Thyroid gland (tissue), 4 donors: ENCODE results near the gene NAP1L5. TPM values are rescaled to one million over a fixed set of nuclear protein-coding genes. Genes with fewer than 3 reads are reported as not detected.

Experiments used
- DNase-seq, 2 donors: peaks; one replicate each; pipeline ENCODE4 v3.0.0-alpha.2; 2019
- H3K27ac ChIP-seq, 3 donors: fragments of 200-600 bp; sonication (generic); 1 replicate in 2 of 3; 2 replicates in 1 of 3; pipeline ENCODE4 v1.5.1; 2016 to 2019; ENCODE audit warnings: mild to moderate bottlenecking in 1 of 3, moderate library complexity in 1 of 3
- H3K27me3 ChIP-seq: fragments of 200-600 bp; sonication (generic); one replicate; pipeline ENCODE4 v1.5.1; 2019
- H3K36me3 ChIP-seq, 2 donors: fragments of 200-600 bp; sonication (generic); one replicate each; pipeline ENCODE4 v1.5.1; 2016 to 2019
- H3K4me1 ChIP-seq, 2 donors: fragments of 200-600 bp; sonication (generic); one replicate each; pipeline ENCODE4 v1.5.1; 2017 to 2019
- H3K4me3 ChIP-seq, 3 donors: fragments of 200-600 bp; sonication (generic); replicated peaks in 1 of 3; 1 replicate in 2 of 3; 2 replicates in 1 of 3; pipeline ENCODE4 v1.5.1; 2016; ENCODE audit warnings: mild to moderate bottlenecking in 1 of 3
- H3K9me3 ChIP-seq: fragments of 200-600 bp; sonication (generic); one replicate; pipeline ENCODE4 v1.5.1; 2017
- POLR2A ChIP-seq, 2 donors: fragments of 450-650 bp; IDR thresholded peaks; one replicate each; pipeline ENCODE4 v1.6.1; 2017; ENCODE audit warnings: antibody characterized with exemption in 2 of 2, mild to moderate bottlenecking in 2 of 2, moderate library complexity in 1 of 2
- WGBS, 2 donors: methylation state at CpG; one replicate each; pipeline ENCODE4 v1.1.5; 2017; 5-methylcytosine and 5-hydroxymethylcytosine counted together
- intact Hi-C: fragments of 100-400 bp; cut with DNase I; formaldehyde crosslinking; loops from one replicate; pipeline ENCODE4 v1.15.1; 2023
- total RNA-seq, 4 donors: library from RNA; depleted of rRNA; stranded (reverse); fragments of >200 nt; gene quantifications; one replicate each; pipeline ENCODE4 v1.2.3, GENCODE V29; 2016
- TF ChIP-seq, protein P1 (sequence below), 6 experiments: fragments of 200-600 bp in 3 of 6; fragments of 450-650 bp in 3 of 6; sonication (generic) in 3 of 6; IDR thresholded peaks; one replicate each; pipeline ENCODE4 v1.5.1; 2016 to 2019; ENCODE audit warnings: antibody characterized with exemption in 6 of 6, mild to moderate bottlenecking in 2 of 6, inconsistent platforms in 1 of 6, moderate library complexity in 1 of 6

The NAP1L5 gene, protein sequence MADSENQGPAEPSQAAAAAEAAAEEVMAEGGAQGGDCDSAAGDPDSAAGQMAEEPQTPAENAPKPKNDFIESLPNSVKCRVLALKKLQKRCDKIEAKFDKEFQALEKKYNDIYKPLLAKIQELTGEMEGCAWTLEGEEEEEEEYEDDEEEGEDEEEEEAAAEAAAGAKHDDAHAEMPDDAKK
- total RNA-seq: 10 to 100 TPM; 14.1 to 16.3 (median 16.2) TPM

DNA sequence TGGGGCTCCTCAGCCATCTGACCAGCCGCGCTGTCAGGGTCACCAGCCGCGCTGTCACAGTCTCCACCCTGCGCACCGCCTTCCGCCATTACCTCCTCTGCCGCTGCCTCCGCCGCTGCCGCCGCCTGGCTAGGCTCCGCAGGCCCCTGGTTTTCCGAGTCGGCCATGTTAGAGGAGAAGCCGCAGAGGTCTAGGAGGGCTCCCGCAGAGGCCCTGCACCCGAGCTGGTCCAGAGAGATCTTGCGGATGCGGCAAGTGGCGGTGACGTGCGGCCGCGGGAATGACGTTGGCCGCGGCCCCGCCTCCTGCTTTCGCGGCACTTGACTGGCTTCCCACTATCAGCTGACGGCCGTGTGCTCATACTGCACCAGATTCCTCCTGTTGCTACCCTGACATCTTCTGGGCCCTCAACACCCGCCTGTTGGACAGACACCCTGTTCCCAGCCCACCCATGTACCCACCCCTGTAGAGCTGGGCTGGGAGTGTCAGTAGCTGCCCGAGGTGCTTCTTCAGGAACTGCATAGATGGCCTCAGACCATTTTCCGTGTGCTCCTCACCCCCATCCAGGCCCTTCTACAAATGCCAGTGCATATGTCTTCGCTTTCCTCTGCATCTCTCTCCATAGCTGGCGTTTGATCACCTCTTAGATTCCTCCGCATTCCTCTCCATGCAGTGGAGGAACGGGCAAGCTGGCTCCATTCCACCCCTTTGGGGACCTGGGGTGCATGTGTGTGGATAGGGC lies at the start of gene NAP1L5:
TSS of gene NAP1L5 (minus strand) at position 242 of the 742 bp plus-strand sequence. CDS start at position 167, 75 bp downstream.
- H3K27me3 ChIP-seq: no peaks in the 10 kb centered on the region
- H3K36me3 ChIP-seq: no peaks in the 10 kb centered on the region
- no peaks in the 10 kb centered on the region for H3K4me1 ChIP-seq
- H3K4me3 ChIP-seq: peak within 1 kb of the TSS; percentile 10 to 52 (median 16)
- DNase-seq: peak; percentile 61 to 62
- H3K27ac ChIP-seq: peak within 1 kb of the TSS; percentile 69 to 71 (median 71)
- intact Hi-C loops: no loop called here
- 74 to 77% methylated on average over 35 to 40 of the region's 40 CpGs for WGBS, 2 donors
- TF ChIP-seq, protein P1, sequence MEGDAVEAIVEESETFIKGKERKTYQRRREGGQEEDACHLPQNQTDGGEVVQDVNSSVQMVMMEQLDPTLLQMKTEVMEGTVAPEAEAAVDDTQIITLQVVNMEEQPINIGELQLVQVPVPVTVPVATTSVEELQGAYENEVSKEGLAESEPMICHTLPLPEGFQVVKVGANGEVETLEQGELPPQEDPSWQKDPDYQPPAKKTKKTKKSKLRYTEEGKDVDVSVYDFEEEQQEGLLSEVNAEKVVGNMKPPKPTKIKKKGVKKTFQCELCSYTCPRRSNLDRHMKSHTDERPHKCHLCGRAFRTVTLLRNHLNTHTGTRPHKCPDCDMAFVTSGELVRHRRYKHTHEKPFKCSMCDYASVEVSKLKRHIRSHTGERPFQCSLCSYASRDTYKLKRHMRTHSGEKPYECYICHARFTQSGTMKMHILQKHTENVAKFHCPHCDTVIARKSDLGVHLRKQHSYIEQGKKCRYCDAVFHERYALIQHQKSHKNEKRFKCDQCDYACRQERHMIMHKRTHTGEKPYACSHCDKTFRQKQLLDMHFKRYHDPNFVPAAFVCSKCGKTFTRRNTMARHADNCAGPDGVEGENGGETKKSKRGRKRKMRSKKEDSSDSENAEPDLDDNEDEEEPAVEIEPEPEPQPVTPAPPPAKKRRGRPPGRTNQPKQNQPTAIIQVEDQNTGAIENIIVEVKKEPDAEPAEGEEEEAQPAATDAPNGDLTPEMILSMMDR (IDR thresholded peaks at IDR 0.05): no peak
- TF ChIP-seq POLR2A (IDR thresholded peaks at IDR 0.05): peak in 1 of 2 donors; percentile 65
- no peaks in the 10 kb centered on the region for H3K9me3 ChIP-seq

DNA sequence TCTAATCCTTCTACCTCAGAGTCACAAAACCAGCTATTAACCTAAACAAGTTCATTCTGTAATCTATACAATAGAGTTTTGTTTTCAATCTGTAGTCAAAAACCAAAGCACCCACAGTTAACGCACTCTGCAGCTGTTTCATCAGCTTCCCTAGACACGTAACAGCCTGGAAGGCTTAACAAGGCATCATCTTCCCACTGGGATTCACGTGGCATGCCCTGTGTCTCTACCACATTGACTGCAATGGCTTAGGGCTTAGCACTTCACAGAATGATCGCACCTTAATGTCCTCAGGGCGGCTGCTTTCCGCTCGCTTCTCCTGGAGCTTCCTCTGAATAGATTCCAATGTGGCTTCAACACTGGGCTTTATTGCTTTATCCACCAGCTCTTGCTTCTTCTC lies 49.7 kb upstream of the NAP1L5 start:
- Histone ChIP-seq H3K36me3 (peaks cover 36 to 39% of the 10 kb centered on the region in 2 donors), H3K27me3 (no peaks in the 10 kb centered on the region), H3K4me1 (peaks cover 45 to 48% of the 10 kb centered on the region in 2 donors), H3K9me3 (no peaks in the 10 kb centered on the region), H3K4me3 (no peak overlapping the region), H3K27ac (peak overlapping the region; percentile 90 to 97 (median 92))
- 95 to 99% methylated on average over 7 of the region's 7 CpGs for WGBS, 2 donors
- no peak for TF ChIP-seq POLR2A (IDR thresholded peaks at IDR 0.05)
- TF ChIP-seq, protein P1 (IDR thresholded peaks at IDR 0.05): no peak
- intact Hi-C loops: no loop called here
- DNase-seq: no peak

DNA sequence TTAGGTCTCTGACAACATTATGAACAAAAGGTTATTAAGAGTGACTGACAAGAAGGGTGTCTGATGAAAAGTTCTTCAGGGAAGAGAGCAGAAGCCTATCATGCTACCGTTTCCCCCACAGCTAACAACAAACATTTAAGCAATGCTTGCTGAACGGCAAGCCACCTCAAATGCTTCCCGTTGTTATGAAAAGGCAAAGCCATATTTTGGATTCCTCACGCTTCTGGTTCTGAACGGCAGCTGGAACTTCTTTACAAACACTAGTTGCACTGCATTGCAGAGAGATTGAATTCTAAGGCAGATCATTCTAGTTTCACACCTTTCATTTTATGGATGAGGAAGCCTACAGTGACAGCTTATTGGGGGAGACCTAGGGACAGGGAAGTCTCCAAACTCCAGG lies 48.6 kb upstream of the NAP1L5 start:
- H3K4me3 ChIP-seq: no peak overlapping the region
- 29 to 30% methylated on average over 5 of the region's 5 CpGs for WGBS, 2 donors
- H3K9me3 ChIP-seq: no peaks in the 10 kb centered on the region
- TF ChIP-seq, protein P1 (IDR thresholded peaks at IDR 0.05): no peak
- TF ChIP-seq POLR2A (IDR thresholded peaks at IDR 0.05): peak in 1 of 2 donors; percentile 30
- DNase-seq: peak in 1 of 2 donors; percentile 29
- H3K36me3 ChIP-seq: peaks cover 36 to 39% of the 10 kb centered on the region in 2 donors
- peaks cover 33 to 42% of the 10 kb centered on the region in 2 donors for H3K4me1 ChIP-seq
- H3K27me3 ChIP-seq: no peaks in the 10 kb centered on the region
- peak overlapping the region; percentile 90 to 97 (median 92) for H3K27ac ChIP-seq
- intact Hi-C loops: no loop called here

DNA sequence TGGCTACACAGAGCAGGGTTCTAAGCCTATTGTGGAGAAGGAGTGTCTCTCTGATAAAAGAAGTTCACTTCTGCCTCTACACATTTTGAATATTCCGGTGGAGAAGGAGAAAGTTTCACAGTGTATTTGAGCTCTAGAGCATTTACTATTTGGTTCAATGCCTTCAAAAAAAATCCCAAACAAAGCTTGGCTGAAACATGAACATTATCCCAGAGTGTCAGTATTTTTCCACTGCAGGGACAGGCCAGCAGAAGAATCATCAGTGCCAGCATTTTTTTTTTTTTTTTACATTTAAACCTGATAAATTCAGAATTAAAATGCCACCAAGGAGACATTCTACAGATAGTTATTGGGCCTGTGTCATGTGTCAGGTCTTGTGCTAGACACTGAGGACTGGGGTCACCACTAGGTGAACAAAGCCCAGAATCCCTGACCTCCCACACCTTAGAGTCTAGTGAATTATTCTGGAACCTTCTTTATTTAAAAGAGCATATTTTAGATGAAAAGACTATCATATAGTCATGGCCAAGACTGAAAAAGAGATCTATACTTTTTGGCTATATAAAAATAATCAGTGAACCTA lies 48.0 kb upstream of the NAP1L5 start:
- Histone ChIP-seq H3K4me1 (peaks cover 32 to 37% of the 10 kb centered on the region in 2 donors), H3K4me3 (no peak overlapping the region), H3K27me3 (no peaks in the 10 kb centered on the region), H3K27ac (peak overlapping the region; percentile 90 to 97 (median 92)), H3K9me3 (no peaks in the 10 kb centered on the region), H3K36me3 (peaks cover 36 to 38% of the 10 kb centered on the region in 2 donors)
- DNase-seq: no peak
- 31 to 40% methylated on average over 1 of the region's 1 CpG for WGBS, 2 donors
- intact Hi-C loops: no loop called here
- TF ChIP-seq, protein P1 (IDR thresholded peaks at IDR 0.05): no peak
- peak in 1 of 2 donors; percentile 42 for TF ChIP-seq POLR2A (IDR thresholded peaks at IDR 0.05)
